Liver (tissue), 9 donors: Measurements from ENCODE around the gene DEFB118. TPM values are rescaled to one million over a fixed set of nuclear protein-coding genes. Genes with fewer than 3 reads are reported as not detected.

ENCODE experiments used
- DNase-seq: peaks from one replicate; pipeline ENCODE4 v3.0.0-alpha.2; 2017; ENCODE audit warnings: low spot score
- H3K27ac ChIP-seq, 2 donors: one replicate each; pipeline ENCODE4 v1.7.0; 2013; ENCODE audit warnings: inconsistent platforms in 2 of 2, low read length in 2 of 2, control low read depth in 1 of 2, low read depth in 1 of 2, mild to moderate bottlenecking in 1 of 2
- H3K27me3 ChIP-seq, 4 donors: one replicate each; pipeline versions ENCODE4 v1.6.1 to v1.7.0; 2013; ENCODE audit warnings: low read length in 3 of 4, inconsistent platforms in 1 of 4, mild to moderate bottlenecking in 1 of 4, moderate library complexity in 1 of 4; ENCODE audit not compliant: control insufficient read depth in 4 of 4, insufficient read depth in 4 of 4
- H3K36me3 ChIP-seq, 4 donors: one replicate each; pipeline versions ENCODE4 v1.6.1 to v1.7.0; 2013; ENCODE audit warnings: low read length in 3 of 4, mild to moderate bottlenecking in 3 of 4, low read depth in 1 of 4, moderate library complexity in 1 of 4; ENCODE audit not compliant: control insufficient read depth in 4 of 4, insufficient read depth in 3 of 4
- H3K4me1 ChIP-seq, 4 donors: one replicate each; pipeline versions ENCODE4 v1.6.1 to v1.7.0; 2013; ENCODE audit warnings: low read length in 3 of 4, mild to moderate bottlenecking in 3 of 4, moderate library complexity in 1 of 4; ENCODE audit not compliant: control insufficient read depth in 4 of 4, insufficient read depth in 4 of 4
- H3K4me3 ChIP-seq, 3 donors: one replicate each; pipeline versions ENCODE4 v1.6.1 to v1.7.0; 2013; ENCODE audit warnings: low read length in 3 of 3, control low read depth in 1 of 3, low read depth in 1 of 3, mild to moderate bottlenecking in 1 of 3
- H3K9ac ChIP-seq, 2 donors: one replicate each; pipeline ENCODE4 v1.7.0; 2013; ENCODE audit warnings: low read length in 2 of 2, mild to moderate bottlenecking in 2 of 2, moderate library complexity in 2 of 2, control low read depth in 1 of 2, low read depth in 1 of 2
- H3K9me3 ChIP-seq, 4 donors: one replicate each; pipeline versions ENCODE4 v1.6.1 to v1.7.0; 2013; ENCODE audit warnings: low read length in 3 of 4; ENCODE audit not compliant: control insufficient read depth in 4 of 4
- EGR1 ChIP-seq, 2 donors: IDR thresholded peaks; 2 replicates each; pipeline ENCODE4 v1.6.1; 2016 to 2018; ENCODE audit warnings: antibody characterized with exemption in 2 of 2, low read depth in 2 of 2
- FOXA1 ChIP-seq: IDR thresholded peaks from 2 replicates; pipeline ENCODE4 v1.6.1; 2016; ENCODE audit warnings: antibody characterized with exemption
- GABPA ChIP-seq, 2 donors: IDR thresholded peaks in 1 of 2; conservative IDR thresholded peaks in 1 of 2; 2 replicates each; pipeline ENCODE4 v1.6.1; 2016; ENCODE audit warnings: antibody characterized with exemption in 2 of 2, mild to moderate bottlenecking in 1 of 2, moderate library complexity in 1 of 2
- HNF4A ChIP-seq, 2 donors: conservative IDR thresholded peaks; 2 replicates each; pipeline ENCODE4 v1.6.1; 2016; ENCODE audit warnings: antibody characterized with exemption in 2 of 2, mild to moderate bottlenecking in 2 of 2
- HNF4G ChIP-seq: IDR thresholded peaks from 2 replicates; pipeline ENCODE4 v1.6.1; 2016; ENCODE audit warnings: antibody characterized with exemption
- JUND ChIP-seq, 2 donors: IDR thresholded peaks; 2 replicates each; pipeline ENCODE4 v1.6.1; 2016; ENCODE audit warnings: antibody characterized with exemption in 2 of 2
- MAX ChIP-seq: IDR thresholded peaks from 2 replicates; pipeline ENCODE4 v1.6.1; 2016; ENCODE audit warnings: antibody characterized with exemption
- NR2F2 ChIP-seq: IDR thresholded peaks from 2 replicates; pipeline ENCODE4 v1.6.1; 2016; ENCODE audit warnings: antibody characterized with exemption
- RAD21 ChIP-seq, 2 donors: IDR thresholded peaks; 2 replicates each; pipeline ENCODE4 v1.6.1; 2016; ENCODE audit warnings: antibody characterized with exemption in 2 of 2, mild to moderate bottlenecking in 2 of 2
- RXRA ChIP-seq, 2 donors: IDR thresholded peaks; 2 replicates each; pipeline ENCODE4 v1.6.1; 2017 to 2018; ENCODE audit warnings: antibody characterized with exemption in 2 of 2, mild to moderate bottlenecking in 1 of 2
- SP1 ChIP-seq: IDR thresholded peaks from 2 replicates; pipeline ENCODE4 v1.6.1; 2018; ENCODE audit warnings: antibody characterized with exemption, mild to moderate bottlenecking
- TAF1 ChIP-seq: conservative IDR thresholded peaks from 2 replicates; pipeline ENCODE4 v1.6.1; 2016; ENCODE audit warnings: antibody characterized with exemption, mild to moderate bottlenecking
- YY1 ChIP-seq: IDR thresholded peaks from 2 replicates; pipeline ENCODE4 v1.6.1; 2016; ENCODE audit warnings: antibody characterized with exemption, mild to moderate bottlenecking
- WGBS: extraction: QIAGEN DNeasy Blood & Tissue Kit; methylation state at CpG from one replicate; pipeline ENCODE4 v1.1.7; 2013; 5-methylcytosine and 5-hydroxymethylcytosine counted together
- polyA plus RNA-seq, 2 donors: library from polyadenylated mRNA; stranded (reverse) in 1 of 2; unstranded in 1 of 2; fragments of 200-250 nt in 1 of 2; fragments of >200 nt in 1 of 2; fragmentation: Nextera tagmentation in 1 of 2; extraction: Ambion mirVana in 1 of 2; gene quantifications; one replicate each; pipeline versions ENCODE4 v1.2.1 to v1.2.3, GENCODE V29; 2013 to 2015
- total RNA-seq, 2 donors: library from RNA; depleted of rRNA; stranded (reverse); fragments of >200 nt; gene quantifications; one replicate each; pipeline ENCODE4 v1.2.3, GENCODE V29; 2014
- TF ChIP-seq, protein P1 (sequence below): IDR thresholded peaks from 2 replicates; pipeline ENCODE4 v1.6.1; 2016; ENCODE audit warnings: antibody characterized with exemption, mild to moderate bottlenecking
- TF ChIP-seq, protein P2 (sequence below): IDR thresholded peaks from 2 replicates; pipeline ENCODE4 v1.6.1; 2016; ENCODE audit warnings: antibody characterized with exemption
- TF ChIP-seq, protein P3 (sequence below): IDR thresholded peaks from 2 replicates; pipeline ENCODE4 v1.6.1; 2016; ENCODE audit warnings: antibody characterized with exemption
- donor health status: healthy.
- donor health status: healthy.
- donor health status: healthy.
- donor health status: healthy.
- donor health status: healthy.

Gene DEFB118
- total and polyA plus RNA-seq, 4 donors: not detected

DNA sequence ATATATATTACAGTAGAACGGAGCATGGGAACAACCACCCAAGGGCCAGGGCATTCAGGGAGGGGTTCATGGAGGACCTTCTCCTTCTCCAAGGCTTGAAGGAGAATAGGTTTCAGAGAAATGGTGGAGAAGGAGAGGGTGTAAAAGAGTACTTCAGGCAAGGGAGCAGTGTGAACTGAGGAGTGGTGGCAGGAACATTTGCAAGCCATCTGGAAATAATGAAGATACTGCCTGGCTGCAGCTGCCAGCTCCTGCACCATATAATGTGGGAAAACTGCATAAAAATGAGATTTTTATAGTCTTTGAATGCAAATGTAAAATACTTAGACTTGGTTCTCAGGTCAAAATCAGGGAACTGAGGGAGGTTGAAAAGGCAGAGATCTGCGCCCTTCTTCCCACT, 47.3 kb downstream of the DEFB118 start:
- Histone ChIP-seq H3K27me3 (no peaks in the 10 kb centered on the region), H3K9ac (no peak overlapping the region), H3K4me3 (no peak overlapping the region), H3K4me1 (no peaks in the 10 kb centered on the region), H3K9me3 (no peaks in the 10 kb centered on the region), H3K27ac (no peak overlapping the region), H3K36me3 (no peaks in the 10 kb centered on the region)
- no peak for DNase-seq
- 78% methylated on average over 2 of the region's 2 CpGs for WGBS
- no peak for TF ChIP-seq NR2F2
- no peak for TF ChIP-seq GABPA (IDR thresholded peaks at IDR 0.05 in 1 of 2, conservative IDR thresholded peaks at IDR 0.05 in 1 of 2)
- no peak for TF ChIP-seq JUND (IDR thresholded peaks at IDR 0.05)
- TF ChIP-seq, protein P1, sequence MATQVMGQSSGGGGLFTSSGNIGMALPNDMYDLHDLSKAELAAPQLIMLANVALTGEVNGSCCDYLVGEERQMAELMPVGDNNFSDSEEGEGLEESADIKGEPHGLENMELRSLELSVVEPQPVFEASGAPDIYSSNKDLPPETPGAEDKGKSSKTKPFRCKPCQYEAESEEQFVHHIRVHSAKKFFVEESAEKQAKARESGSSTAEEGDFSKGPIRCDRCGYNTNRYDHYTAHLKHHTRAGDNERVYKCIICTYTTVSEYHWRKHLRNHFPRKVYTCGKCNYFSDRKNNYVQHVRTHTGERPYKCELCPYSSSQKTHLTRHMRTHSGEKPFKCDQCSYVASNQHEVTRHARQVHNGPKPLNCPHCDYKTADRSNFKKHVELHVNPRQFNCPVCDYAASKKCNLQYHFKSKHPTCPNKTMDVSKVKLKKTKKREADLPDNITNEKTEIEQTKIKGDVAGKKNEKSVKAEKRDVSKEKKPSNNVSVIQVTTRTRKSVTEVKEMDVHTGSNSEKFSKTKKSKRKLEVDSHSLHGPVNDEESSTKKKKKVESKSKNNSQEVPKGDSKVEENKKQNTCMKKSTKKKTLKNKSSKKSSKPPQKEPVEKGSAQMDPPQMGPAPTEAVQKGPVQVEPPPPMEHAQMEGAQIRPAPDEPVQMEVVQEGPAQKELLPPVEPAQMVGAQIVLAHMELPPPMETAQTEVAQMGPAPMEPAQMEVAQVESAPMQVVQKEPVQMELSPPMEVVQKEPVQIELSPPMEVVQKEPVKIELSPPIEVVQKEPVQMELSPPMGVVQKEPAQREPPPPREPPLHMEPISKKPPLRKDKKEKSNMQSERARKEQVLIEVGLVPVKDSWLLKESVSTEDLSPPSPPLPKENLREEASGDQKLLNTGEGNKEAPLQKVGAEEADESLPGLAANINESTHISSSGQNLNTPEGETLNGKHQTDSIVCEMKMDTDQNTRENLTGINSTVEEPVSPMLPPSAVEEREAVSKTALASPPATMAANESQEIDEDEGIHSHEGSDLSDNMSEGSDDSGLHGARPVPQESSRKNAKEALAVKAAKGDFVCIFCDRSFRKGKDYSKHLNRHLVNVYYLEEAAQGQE: no peak
- TF ChIP-seq FOXA1: no peak
- no peak for TF ChIP-seq MAX
- no peak for TF ChIP-seq SP1
- TF ChIP-seq, protein P2, sequence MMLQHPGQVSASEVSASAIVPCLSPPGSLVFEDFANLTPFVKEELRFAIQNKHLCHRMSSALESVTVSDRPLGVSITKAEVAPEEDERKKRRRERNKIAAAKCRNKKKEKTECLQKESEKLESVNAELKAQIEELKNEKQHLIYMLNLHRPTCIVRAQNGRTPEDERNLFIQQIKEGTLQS: no peak
- no peak for TF ChIP-seq EGR1 (IDR thresholded peaks at IDR 0.05; ENCODE audit: low read depth in 2 of 2)
- TF ChIP-seq HNF4G: no peak
- no peak for TF ChIP-seq TAF1

DNA sequence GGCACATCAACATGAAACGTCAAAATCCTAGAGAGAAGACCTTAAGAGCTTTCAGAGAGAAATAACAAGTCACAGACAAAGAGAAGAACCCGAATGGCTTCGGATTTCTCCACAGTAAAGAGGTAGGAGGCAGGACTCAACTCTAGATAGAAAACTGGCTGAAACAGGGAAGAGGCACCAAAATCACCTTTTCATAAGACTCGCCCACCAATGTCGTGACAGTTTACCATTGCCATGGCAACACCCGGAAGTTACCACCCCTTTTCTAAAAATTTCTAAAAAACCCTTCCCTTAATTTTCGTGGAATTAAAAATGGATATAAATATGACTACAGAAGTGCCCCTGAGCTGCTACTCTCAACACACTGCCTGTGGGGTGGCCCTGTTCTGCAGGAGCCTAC, 49.9 kb downstream of the DEFB118 start:
- H3K4me1 ChIP-seq: no peaks in the 10 kb centered on the region
- DNase-seq: no peak
- no peak overlapping the region for H3K9ac ChIP-seq
- no peaks in the 10 kb centered on the region for H3K27me3 ChIP-seq
- 74% methylated on average over 7 of the region's 7 CpGs for WGBS
- no peak overlapping the region for H3K4me3 ChIP-seq
- H3K9me3 ChIP-seq: no peaks in the 10 kb centered on the region
- TF ChIP-seq YY1 (no peak), RXRA (IDR thresholded peaks at IDR 0.05) (no peak), RAD21 (IDR thresholded peaks at IDR 0.05) (no peak), FOXA1 (no peak), GABPA (IDR thresholded peaks at IDR 0.05 in 1 of 2, conservative IDR thresholded peaks at IDR 0.05 in 1 of 2) (no peak), HNF4A (conservative IDR thresholded peaks at IDR 0.05) (no peak), SP1 (no peak)
- TF ChIP-seq, protein P3, sequence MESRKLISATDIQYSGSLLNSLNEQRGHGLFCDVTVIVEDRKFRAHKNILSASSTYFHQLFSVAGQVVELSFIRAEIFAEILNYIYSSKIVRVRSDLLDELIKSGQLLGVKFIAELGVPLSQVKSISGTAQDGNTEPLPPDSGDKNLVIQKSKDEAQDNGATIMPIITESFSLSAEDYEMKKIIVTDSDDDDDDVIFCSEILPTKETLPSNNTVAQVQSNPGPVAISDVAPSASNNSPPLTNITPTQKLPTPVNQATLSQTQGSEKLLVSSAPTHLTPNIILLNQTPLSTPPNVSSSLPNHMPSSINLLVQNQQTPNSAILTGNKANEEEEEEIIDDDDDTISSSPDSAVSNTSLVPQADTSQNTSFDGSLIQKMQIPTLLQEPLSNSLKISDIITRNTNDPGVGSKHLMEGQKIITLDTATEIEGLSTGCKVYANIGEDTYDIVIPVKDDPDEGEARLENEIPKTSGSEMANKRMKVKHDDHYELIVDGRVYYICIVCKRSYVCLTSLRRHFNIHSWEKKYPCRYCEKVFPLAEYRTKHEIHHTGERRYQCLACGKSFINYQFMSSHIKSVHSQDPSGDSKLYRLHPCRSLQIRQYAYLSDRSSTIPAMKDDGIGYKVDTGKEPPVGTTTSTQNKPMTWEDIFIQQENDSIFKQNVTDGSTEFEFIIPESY: no peak
- TF ChIP-seq, protein P1: no peak
- H3K36me3 ChIP-seq: no peaks in the 10 kb centered on the region
- no peak overlapping the region for H3K27ac ChIP-seq
